Stimulated activated CD8-positive, alpha-beta memory T cell treated with anti-CD3 and anti-CD28 coated beads, Interleukin-12 subunit alpha, Interleukin-12 subunit beta, amount 100 ng/mL, for 1 hour (primary cell): ENCODE data around the gene ASB18.
"Not testable (repeated sequence)": the region's sequence is repeated elsewhere in the genome, so short reads cannot be mapped to it uniquely, and the experiment has no call there.

Experiments
- DNase-seq: peaks from one replicate; pipeline ENCODE4 v3.0.0-alpha.2; 2020; ENCODE audit warnings: low read depth

Gene ASB18

GRCh38 chr2:236264256-236264655 lies at the start of gene ASB18:
TSS of gene ASB18 (minus strand) at chr2:236264406. CDS start at chr2:236264345, 61 bp downstream.
- no peak for DNase-seq

GRCh38 chr2:236311286-236311685 lies 47.1 kb upstream of the ASB18 start:
- no peak for DNase-seq

GRCh38 chr2:236309669-236310029 lies 45.4 kb upstream of the ASB18 start:
- DNase-seq = no peak

- no peak for DNase-seq
Measured at GRCh38 chr2:236308855-236309668, 44.9 kb upstream of the ASB18 start.

GRCh38 chr2:236307641-236308040 lies 43.4 kb upstream of the ASB18 start:
- no peak for DNase-seq

- no peak for DNase-seq
Measured at GRCh38 chr2:236306825-236307540, 42.8 kb upstream of the ASB18 start.

- DNase-seq = no peak
Measured at GRCh38 chr2:236305964-236306605, 41.9 kb upstream of the ASB18 start.

GRCh38 chr2:236305531-236305930 lies 41.3 kb upstream of the ASB18 start:
- no peak for DNase-seq

- no peak for DNase-seq
Measured at GRCh38 chr2:236303935-236304334, 39.7 kb upstream of the ASB18 start.

GRCh38 chr2:236302555-236302954 lies 38.3 kb upstream of the ASB18 start:
- DNase-seq = no peak

- DNase-seq = no peak
Measured at GRCh38 chr2:236298924-236299475, 34.8 kb upstream of the ASB18 start.

- no peak for DNase-seq
Measured at GRCh38 chr2:236295481-236295880, 31.3 kb upstream of the ASB18 start.

- DNase-seq = no peak
Measured at GRCh38 chr2:236294647-236295046, 30.4 kb upstream of the ASB18 start.

- no peak for DNase-seq
Measured at GRCh38 chr2:236293241-236293810, 29.1 kb upstream of the ASB18 start.

- DNase-seq = no peak
Measured at GRCh38 chr2:236291911-236292310, 27.7 kb upstream of the ASB18 start.

GRCh38 chr2:236291476-236291875 lies 27.3 kb upstream of the ASB18 start:
- DNase-seq = no peak

GRCh38 chr2:236290742-236291425 lies 26.7 kb upstream of the ASB18 start:
- DNase-seq = no peak

- DNase-seq = no peak
Measured at GRCh38 chr2:236289766-236290462, 25.7 kb upstream of the ASB18 start.

GRCh38 chr2:236288373-236288772 lies 24.2 kb upstream of the ASB18 start:
- DNase-seq = not testable (repeated sequence)

GRCh38 chr2:236287656-236288055 lies 23.4 kb upstream of the ASB18 start:
- no peak for DNase-seq
